Gastroesophageal sphincter (tissue), 4 donors: ENCODE measurements around the gene TMEM201. TPM values are rescaled to one million over a fixed set of nuclear protein-coding genes. Genes with fewer than 3 reads are reported as not detected.

Source experiments
- ATAC-seq: fragments of 150-250 bp; one replicate; pipeline ENCODE4 v1.9.1; 2016; ENCODE audit warnings: mild to moderate bottlenecking, moderate library complexity
- H3K27ac ChIP-seq, 4 donors: fragments of 200-600 bp; sonication (generic) in 3 of 4; 1 replicate in 3 of 4; 2 replicates in 1 of 4; pipeline ENCODE4 v1.5.1; 2016 to 2019
- H3K27me3 ChIP-seq: fragments of 200-600 bp; sonication (generic); one replicate; pipeline ENCODE4 v1.5.1; 2019
- H3K36me3 ChIP-seq, 2 donors: fragments of 200-600 bp; sonication (generic); one replicate each; pipeline ENCODE4 v1.5.1; 2019; ENCODE audit warnings: control low read depth in 1 of 2
- H3K4me1 ChIP-seq, 3 donors: fragments of 200-600 bp; sonication (generic); 1 replicate in 2 of 3; 2 replicates in 1 of 3; pipeline ENCODE4 v1.5.1; 2016 to 2019; ENCODE audit warnings: control low read depth in 2 of 3
- H3K4me3 ChIP-seq, 2 donors: fragments of 200-600 bp; sonication (generic); one replicate each; pipeline ENCODE4 v1.5.1; 2019; ENCODE audit warnings: mild to moderate bottlenecking in 1 of 2, moderate library complexity in 1 of 2
- H3K9me3 ChIP-seq, 3 donors: fragments of 200-600 bp; sonication (generic); one replicate each; pipeline ENCODE4 v1.5.1; 2017 to 2019; ENCODE audit warnings: control low read depth in 2 of 3
- CTCF ChIP-seq, 4 experiments: fragments of 200-600 bp in 2 of 4; fragments of 450-650 bp in 2 of 4; sonication (generic) in 1 of 4; IDR thresholded peaks; one replicate each; pipeline ENCODE4 v1.5.1; 2017 to 2019; ENCODE audit warnings: antibody characterized with exemption in 4 of 4, mild to moderate bottlenecking in 2 of 4, moderate library complexity in 2 of 4
- EP300 ChIP-seq: sonication (generic); formaldehyde crosslinking; IDR thresholded peaks from one replicate; pipeline ENCODE4 v1.6.1; 2017; ENCODE audit warnings: antibody characterized with exemption, mild to moderate bottlenecking
- POLR2A ChIP-seq, 2 donors: fragments of 450-650 bp; IDR thresholded peaks; one replicate each; pipeline ENCODE4 v1.6.1; 2017; ENCODE audit warnings: antibody characterized with exemption in 2 of 2, mild to moderate bottlenecking in 2 of 2, moderate library complexity in 1 of 2
- POLR2AphosphoS5 ChIP-seq: sonication (generic); formaldehyde crosslinking; IDR thresholded peaks from one replicate; pipeline ENCODE4 v1.6.1; 2017; ENCODE audit warnings: antibody characterized with exemption
- WGBS, 2 donors: methylation state at CpG; one replicate each; pipeline ENCODE4 v1.1.5; 2018; ENCODE audit warnings: low coverage in 1 of 2; 5-methylcytosine and 5-hydroxymethylcytosine counted together
- total RNA-seq, 4 donors: library from RNA; depleted of rRNA; stranded (reverse); fragments of >200 nt; gene quantifications; one replicate each; pipeline ENCODE4 v1.1.0, GENCODE V29; 2016

TMEM201 gene
- total RNA-seq, 4 donors from 2014 or later = 4.4 to 9.3 (median 5.5) TPM

GRCh38 chr1:9653210-9653490, 64.4 kb downstream of the TMEM201 start:
- Histone ChIP-seq H3K27ac (no peak overlapping the region), H3K36me3 (no peaks in the 10 kb centered on the region), H3K4me1 (peaks cover 0 to 18% (median 14%) of the 10 kb centered on the region in 3 donors), H3K4me3 (no peak overlapping the region), H3K9me3 (no peaks in the 10 kb centered on the region), H3K27me3 (peaks cover 56% of the 10 kb centered on the region)
- 40% methylated on average over 3 to 7 of the region's 11 CpGs for WGBS, 2 donors
- ATAC-seq = no peak
- TF ChIP-seq EP300 = no peak
- no peak for TF ChIP-seq CTCF (IDR thresholded peaks at IDR 0.05)
- TF ChIP-seq POLR2AphosphoS5 = no peak
- TF ChIP-seq POLR2A (IDR thresholded peaks at IDR 0.05) = no peak

GRCh38 chr1:9653491-9654050, 64.9 kb downstream of the TMEM201 start:
- Histone ChIP-seq H3K9me3 (no peaks in the 10 kb centered on the region), H3K36me3 (no peaks in the 10 kb centered on the region), H3K27me3 (peaks cover 56% of the 10 kb centered on the region), H3K4me1 (peaks cover 0 to 18% (median 14%) of the 10 kb centered on the region in 3 donors), H3K27ac (no peak overlapping the region), H3K4me3 (no peak overlapping the region)
- 50% methylated on average over 6 of the region's 10 CpGs; no CpG with 5 or more reads in 1 of the 2 donors for WGBS, 2 donors
- TF ChIP-seq CTCF (IDR thresholded peaks at IDR 0.05) (no peak), POLR2A (IDR thresholded peaks at IDR 0.05) (no peak), POLR2AphosphoS5 (no peak), EP300 (no peak)
- no peak for ATAC-seq

- no peak for ATAC-seq
- no peak for TF ChIP-seq POLR2AphosphoS5
- no peak for TF ChIP-seq EP300
- TF ChIP-seq POLR2A (IDR thresholded peaks at IDR 0.05) = no peak
- TF ChIP-seq CTCF (IDR thresholded peaks at IDR 0.05) = no peak
- Histone ChIP-seq H3K9me3 (no peaks in the 10 kb centered on the region), H3K4me3 (no peak overlapping the region), H3K27ac (peak overlapping the region in 1 of 4 donors; percentile 29), H3K27me3 (peaks cover 51% of the 10 kb centered on the region), H3K36me3 (no peaks in the 10 kb centered on the region), H3K4me1 (peaks cover 0 to 18% (median 14%) of the 10 kb centered on the region in 3 donors)
- 69 to 96% methylated on average over 11 to 14 of the region's 25 CpGs for WGBS, 2 donors
Observed at GRCh38 chr1:9654051-9654833, 65.5 kb downstream of the TMEM201 start.

GRCh38 chr1:9654834-9655723, 66.4 kb downstream of the TMEM201 start:
- Histone ChIP-seq H3K27me3 (peaks cover 43% of the 10 kb centered on the region), H3K4me1 (peaks cover 0 to 18% (median 14%) of the 10 kb centered on the region in 3 donors), H3K4me3 (no peak overlapping the region), H3K27ac (no peak overlapping the region), H3K36me3 (no peaks in the 10 kb centered on the region), H3K9me3 (no peaks in the 10 kb centered on the region)
- TF ChIP-seq POLR2AphosphoS5 = no peak
- TF ChIP-seq EP300 = no peak
- no peak for TF ChIP-seq CTCF (IDR thresholded peaks at IDR 0.05)
- TF ChIP-seq POLR2A (IDR thresholded peaks at IDR 0.05) = no peak
- no peak for ATAC-seq
- whole genome bisulfite sequencing, 2 donors = 61 to 73% methylated on average over 6 to 10 of the region's 16 CpGs
